GM23338 (cell line): ENCODE data around the gene FGGY. TPM values are rescaled to one million over a fixed set of nuclear protein-coding genes. Genes with fewer than 3 reads are reported as not detected.

Experiments
- ATAC-seq: fragments of 200-7000 bp; cut with Tn5 transposase; 3 replicates; pipeline ENCODE4 v1.9.1; 2020
- DNase-seq: peaks from one replicate; pipeline ENCODE4 v3.0.0-alpha.2; 2015; ENCODE audit warnings: low spot score
- H2AFZ ChIP-seq: fragments of 200-600 bp; sonication (generic); 2 replicates; pipeline ENCODE4 v1.8.0; 2016; ENCODE audit warnings: antibody characterized with exemption, mild to moderate bottlenecking, moderate library complexity
- H3F3A ChIP-seq: fragments of 200-600 bp; sonication (generic); replicated peaks from 2 replicates; pipeline ENCODE4 v1.8.0; 2017; ENCODE audit warnings: antibody characterized with exemption, mixed run types, low read depth
- H3K27ac ChIP-seq: fragments of 200-600 bp; sonication (generic); 2 replicates; pipeline ENCODE4 v1.6.1; 2016; ENCODE audit warnings: low read depth
- H3K27me3 ChIP-seq: fragments of 200-600 bp; sonication (generic); 2 replicates; pipeline ENCODE4 v1.8.0; 2016; ENCODE audit warnings: mild to moderate bottlenecking, mixed run types, moderate library complexity; ENCODE audit not compliant: insufficient read depth
- H3K36me3 ChIP-seq: fragments of 200-600 bp; sonication (generic); 2 replicates; pipeline ENCODE4 v1.8.0; 2016; ENCODE audit warnings: mild to moderate bottlenecking; ENCODE audit not compliant: insufficient read depth
- H3K4me1 ChIP-seq: fragments of 200-600 bp; sonication (generic); 2 replicates; pipeline ENCODE4 v1.8.0; 2016; ENCODE audit warnings: mild to moderate bottlenecking, moderate library complexity; ENCODE audit not compliant: insufficient read depth
- H3K4me2 ChIP-seq: fragments of 200-600 bp; sonication (generic); 2 replicates; pipeline ENCODE4 v1.7.1; 2017; ENCODE audit warnings: mixed run types
- H3K4me3 ChIP-seq: fragments of 200-600 bp; sonication (generic); 2 replicates; pipeline ENCODE4 v1.6.1; 2016; ENCODE audit warnings: mixed run types
- H3K79me2 ChIP-seq: fragments of 200-600 bp; sonication (generic); replicated peaks from 2 replicates; pipeline ENCODE4 v1.8.0; 2017; ENCODE audit warnings: mild to moderate bottlenecking; ENCODE audit not compliant: insufficient read depth
- H3K9me2 ChIP-seq: fragments of 200-600 bp; sonication (generic); 2 replicates; pipeline ENCODE4 v1.8.0; 2017; ENCODE audit not compliant: insufficient read depth
- H4K20me1 ChIP-seq: fragments of 200-600 bp; sonication (generic); replicated peaks from 2 replicates; pipeline ENCODE4 v1.8.0; 2017; ENCODE audit warnings: mild to moderate bottlenecking; ENCODE audit not compliant: insufficient read depth
- H3K27ac Mint-ChIP-seq: 2 replicates; pipeline ENCODE4 v1.8.0; 2020; ENCODE audit warnings: inconsistent platforms, mild to moderate bottlenecking, moderate library complexity, mixed read lengths
- H3K27me3 Mint-ChIP-seq: 3 replicates; pipeline ENCODE4 v1.8.0; 2022; ENCODE audit warnings: low read depth, mild to moderate bottlenecking, moderate library complexity, mixed read lengths, inconsistent platforms; ENCODE audit not compliant: insufficient read depth, poor library complexity
- H3K36me3 Mint-ChIP-seq: 3 replicates; pipeline ENCODE4 v1.8.0; 2021; ENCODE audit warnings: low read depth, mild to moderate bottlenecking, inconsistent platforms, moderate library complexity, mixed read lengths
- H3K4me1 Mint-ChIP-seq: 3 replicates; pipeline ENCODE4 v1.8.0; 2020; ENCODE audit warnings: mild to moderate bottlenecking, inconsistent platforms, mixed read lengths
- H3K4me3 Mint-ChIP-seq: 3 replicates; pipeline ENCODE4 v1.8.0; 2021; ENCODE audit warnings: moderate library complexity, mild to moderate bottlenecking, inconsistent platforms, mixed read lengths
- H3K9me3 Mint-ChIP-seq: 3 replicates; pipeline ENCODE4 v1.8.0; 2020; ENCODE audit warnings: moderate library complexity, mild to moderate bottlenecking, inconsistent platforms, mixed read lengths
- CREB1 ChIP-seq: fragments of 250-450 bp; sonication (Bioruptor Pico); IDR thresholded peaks from 2 replicates; pipeline ENCODE4 v1.5.0; 2020; ENCODE audit warnings: low read depth, mild to moderate bottlenecking, moderate library complexity
- EZH2 ChIP-seq: fragments of 200-600 bp; sonication (generic); IDR thresholded peaks from one replicate; pipeline ENCODE4 v1.8.0; 2017; ENCODE audit warnings: antibody characterized with exemption, mild to moderate bottlenecking, low read depth; ENCODE audit not compliant: unreplicated experiment
- EZH2phosphoT487 ChIP-seq: fragments of 200-600 bp; sonication (generic); IDR thresholded peaks from one replicate; pipeline ENCODE4 v1.8.1; 2018; ENCODE audit warnings: antibody characterized with exemption; ENCODE audit not compliant: unreplicated experiment
- JUNB ChIP-seq: IDR thresholded peaks from one replicate; pipeline ENCODE4 v1.6.1; 2016; ENCODE audit warnings: antibody characterized with exemption; ENCODE audit not compliant: unreplicated experiment
- NANOG ChIP-seq: IDR thresholded peaks from 2 replicates; pipeline ENCODE4 v1.6.1; 2016; ENCODE audit warnings: antibody characterized with exemption, borderline replicate concordance
- POLR2AphosphoS5 ChIP-seq: IDR thresholded peaks from 2 replicates; pipeline ENCODE4 v1.6.1; 2016; ENCODE audit warnings: antibody characterized with exemption, low read depth
- STAT1 ChIP-seq: IDR thresholded peaks from one replicate; pipeline ENCODE4 v1.6.1; 2016; ENCODE audit warnings: antibody characterized with exemption; ENCODE audit not compliant: unreplicated experiment
- ZNF114 ChIP-seq: fragments of 250-450 bp; sonication (Bioruptor Pico); IDR thresholded peaks from 2 replicates; pipeline ENCODE4 v1.5.0; 2020; ENCODE audit warnings: mild to moderate bottlenecking, moderate library complexity
- ZNF331 ChIP-seq: fragments of 250-450 bp; sonication (Bioruptor Pico); IDR thresholded peaks from 2 replicates; pipeline ENCODE4 v1.5.0; 2020; ENCODE audit warnings: low read depth, mild to moderate bottlenecking, moderate library complexity
- polyA plus RNA-seq: library from polyadenylated mRNA; unstranded; fragments of >200 nt; fragmentation: Nextera tagmentation; extraction: Ambion mirVana; gene quantifications from 2 replicates; pipeline ENCODE4 v1.2.1, GENCODE V29; 2016
- total RNA-seq: library from RNA; depleted of rRNA; stranded (reverse); fragments of >200 nt; shearing (Covaris generic); gene quantifications from 2 replicates; pipeline ENCODE4 v1.2.3, GENCODE V29; 2014
- TF ChIP-seq, protein P1 (sequence below): IDR thresholded peaks from 2 replicates; pipeline ENCODE4 v1.6.1; 2016; ENCODE audit warnings: antibody characterized with exemption
- TF ChIP-seq, protein P2 (sequence below), 2 experiments: fragments of 200-600 bp in 1 of 2; sonication (generic) in 1 of 2; conservative IDR thresholded peaks; 2 replicates each; pipeline versions ENCODE4 v1.5.1 to v1.6.1; 2016 to 2017; ENCODE audit warnings: antibody characterized with exemption in 2 of 2, low read depth in 2 of 2, mild to moderate bottlenecking in 2 of 2, moderate library complexity in 1 of 2
- TF ChIP-seq, protein P3 (sequence below): IDR thresholded peaks from one replicate; pipeline ENCODE4 v1.6.1; 2018; ENCODE audit warnings: antibody characterized with exemption; ENCODE audit not compliant: unreplicated experiment
- TF ChIP-seq, protein P4 (sequence below): fragments of 250-450 bp; sonication (Bioruptor Pico); IDR thresholded peaks from 2 replicates; pipeline ENCODE4 v1.5.0; 2020; ENCODE audit warnings: mild to moderate bottlenecking, moderate library complexity

The FGGY gene
- total and polyA plus RNA-seq, 2 experiments from 2014 or later: 10.9 to 21.4 TPM

DNA sequence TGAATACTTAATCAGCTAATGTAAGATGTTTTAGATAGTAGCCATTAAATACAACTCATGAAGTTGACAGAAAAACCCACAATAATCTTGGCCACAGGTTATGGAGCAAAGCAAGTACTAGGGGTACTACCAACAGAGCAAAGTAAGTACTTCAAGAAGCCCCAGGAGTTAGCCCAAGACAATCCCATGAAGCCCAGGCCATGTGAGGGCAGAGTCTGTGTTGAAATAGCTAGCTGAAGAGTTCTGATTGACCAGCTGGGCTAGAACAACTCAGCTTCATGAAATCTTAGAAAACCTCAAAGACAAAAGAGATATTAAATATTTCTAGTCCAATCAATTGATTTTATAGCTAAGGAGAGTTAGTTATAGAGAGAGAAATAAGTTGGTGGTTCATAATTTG, 304.9 kb downstream of the FGGY start:
- Histone ChIP-seq H2AFZ (no peak overlapping the region), H3F3A (no peaks in the 10 kb centered on the region), H3K4me1 (0 out of 2 replicates have a peak, but pooled peaks cover 7% of the 10 kb centered on the region), H3K79me2 (no peaks in the 10 kb centered on the region), H3K9me2 (peaks cover 8% of the 10 kb centered on the region; the same call in 1 of the 2 replicates), H3K27ac (no peak overlapping the region), H3K4me2 (no peak overlapping the region), H3K4me3 (no peak overlapping the region), H3K27me3 (no peaks in the 10 kb centered on the region), H4K20me1 (no peaks in the 10 kb centered on the region), H3K36me3 (no peaks in the 10 kb centered on the region)
- Mint-ChIP-seq H3K27me3 (no peaks in the 10 kb centered on the region), H3K36me3 (no peaks in the 10 kb centered on the region), H3K9me3 (no peaks in the 10 kb centered on the region), H3K4me3 (no peak overlapping the region), H3K4me1 (peaks cover 10% of the 10 kb centered on the region), H3K27ac (no peak overlapping the region)
- DNase-seq: no peak
- ATAC-seq: no peak
- TF ChIP-seq JUNB: no peak
- TF ChIP-seq NANOG: no peak
- no peak for TF ChIP-seq STAT1
- TF ChIP-seq, protein P1, sequence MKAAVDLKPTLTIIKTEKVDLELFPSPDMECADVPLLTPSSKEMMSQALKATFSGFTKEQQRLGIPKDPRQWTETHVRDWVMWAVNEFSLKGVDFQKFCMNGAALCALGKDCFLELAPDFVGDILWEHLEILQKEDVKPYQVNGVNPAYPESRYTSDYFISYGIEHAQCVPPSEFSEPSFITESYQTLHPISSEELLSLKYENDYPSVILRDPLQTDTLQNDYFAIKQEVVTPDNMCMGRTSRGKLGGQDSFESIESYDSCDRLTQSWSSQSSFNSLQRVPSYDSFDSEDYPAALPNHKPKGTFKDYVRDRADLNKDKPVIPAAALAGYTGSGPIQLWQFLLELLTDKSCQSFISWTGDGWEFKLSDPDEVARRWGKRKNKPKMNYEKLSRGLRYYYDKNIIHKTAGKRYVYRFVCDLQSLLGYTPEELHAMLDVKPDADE: no peak
- TF ChIP-seq POLR2AphosphoS5: no peak
- TF ChIP-seq EZH2: no peak
- no peak for TF ChIP-seq EZH2phosphoT487
- TF ChIP-seq, protein P2, sequence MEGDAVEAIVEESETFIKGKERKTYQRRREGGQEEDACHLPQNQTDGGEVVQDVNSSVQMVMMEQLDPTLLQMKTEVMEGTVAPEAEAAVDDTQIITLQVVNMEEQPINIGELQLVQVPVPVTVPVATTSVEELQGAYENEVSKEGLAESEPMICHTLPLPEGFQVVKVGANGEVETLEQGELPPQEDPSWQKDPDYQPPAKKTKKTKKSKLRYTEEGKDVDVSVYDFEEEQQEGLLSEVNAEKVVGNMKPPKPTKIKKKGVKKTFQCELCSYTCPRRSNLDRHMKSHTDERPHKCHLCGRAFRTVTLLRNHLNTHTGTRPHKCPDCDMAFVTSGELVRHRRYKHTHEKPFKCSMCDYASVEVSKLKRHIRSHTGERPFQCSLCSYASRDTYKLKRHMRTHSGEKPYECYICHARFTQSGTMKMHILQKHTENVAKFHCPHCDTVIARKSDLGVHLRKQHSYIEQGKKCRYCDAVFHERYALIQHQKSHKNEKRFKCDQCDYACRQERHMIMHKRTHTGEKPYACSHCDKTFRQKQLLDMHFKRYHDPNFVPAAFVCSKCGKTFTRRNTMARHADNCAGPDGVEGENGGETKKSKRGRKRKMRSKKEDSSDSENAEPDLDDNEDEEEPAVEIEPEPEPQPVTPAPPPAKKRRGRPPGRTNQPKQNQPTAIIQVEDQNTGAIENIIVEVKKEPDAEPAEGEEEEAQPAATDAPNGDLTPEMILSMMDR (conservative IDR thresholded peaks at IDR 0.05; ENCODE audit: low read depth in 2 of 2): no peak
- TF ChIP-seq ZNF114 (CRISPR knock-in tag): no peak
- TF ChIP-seq, protein P3, sequence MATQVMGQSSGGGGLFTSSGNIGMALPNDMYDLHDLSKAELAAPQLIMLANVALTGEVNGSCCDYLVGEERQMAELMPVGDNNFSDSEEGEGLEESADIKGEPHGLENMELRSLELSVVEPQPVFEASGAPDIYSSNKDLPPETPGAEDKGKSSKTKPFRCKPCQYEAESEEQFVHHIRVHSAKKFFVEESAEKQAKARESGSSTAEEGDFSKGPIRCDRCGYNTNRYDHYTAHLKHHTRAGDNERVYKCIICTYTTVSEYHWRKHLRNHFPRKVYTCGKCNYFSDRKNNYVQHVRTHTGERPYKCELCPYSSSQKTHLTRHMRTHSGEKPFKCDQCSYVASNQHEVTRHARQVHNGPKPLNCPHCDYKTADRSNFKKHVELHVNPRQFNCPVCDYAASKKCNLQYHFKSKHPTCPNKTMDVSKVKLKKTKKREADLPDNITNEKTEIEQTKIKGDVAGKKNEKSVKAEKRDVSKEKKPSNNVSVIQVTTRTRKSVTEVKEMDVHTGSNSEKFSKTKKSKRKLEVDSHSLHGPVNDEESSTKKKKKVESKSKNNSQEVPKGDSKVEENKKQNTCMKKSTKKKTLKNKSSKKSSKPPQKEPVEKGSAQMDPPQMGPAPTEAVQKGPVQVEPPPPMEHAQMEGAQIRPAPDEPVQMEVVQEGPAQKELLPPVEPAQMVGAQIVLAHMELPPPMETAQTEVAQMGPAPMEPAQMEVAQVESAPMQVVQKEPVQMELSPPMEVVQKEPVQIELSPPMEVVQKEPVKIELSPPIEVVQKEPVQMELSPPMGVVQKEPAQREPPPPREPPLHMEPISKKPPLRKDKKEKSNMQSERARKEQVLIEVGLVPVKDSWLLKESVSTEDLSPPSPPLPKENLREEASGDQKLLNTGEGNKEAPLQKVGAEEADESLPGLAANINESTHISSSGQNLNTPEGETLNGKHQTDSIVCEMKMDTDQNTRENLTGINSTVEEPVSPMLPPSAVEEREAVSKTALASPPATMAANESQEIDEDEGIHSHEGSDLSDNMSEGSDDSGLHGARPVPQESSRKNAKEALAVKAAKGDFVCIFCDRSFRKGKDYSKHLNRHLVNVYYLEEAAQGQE: no peak
- TF ChIP-seq ZNF331: no peak
- TF ChIP-seq, protein P4, sequence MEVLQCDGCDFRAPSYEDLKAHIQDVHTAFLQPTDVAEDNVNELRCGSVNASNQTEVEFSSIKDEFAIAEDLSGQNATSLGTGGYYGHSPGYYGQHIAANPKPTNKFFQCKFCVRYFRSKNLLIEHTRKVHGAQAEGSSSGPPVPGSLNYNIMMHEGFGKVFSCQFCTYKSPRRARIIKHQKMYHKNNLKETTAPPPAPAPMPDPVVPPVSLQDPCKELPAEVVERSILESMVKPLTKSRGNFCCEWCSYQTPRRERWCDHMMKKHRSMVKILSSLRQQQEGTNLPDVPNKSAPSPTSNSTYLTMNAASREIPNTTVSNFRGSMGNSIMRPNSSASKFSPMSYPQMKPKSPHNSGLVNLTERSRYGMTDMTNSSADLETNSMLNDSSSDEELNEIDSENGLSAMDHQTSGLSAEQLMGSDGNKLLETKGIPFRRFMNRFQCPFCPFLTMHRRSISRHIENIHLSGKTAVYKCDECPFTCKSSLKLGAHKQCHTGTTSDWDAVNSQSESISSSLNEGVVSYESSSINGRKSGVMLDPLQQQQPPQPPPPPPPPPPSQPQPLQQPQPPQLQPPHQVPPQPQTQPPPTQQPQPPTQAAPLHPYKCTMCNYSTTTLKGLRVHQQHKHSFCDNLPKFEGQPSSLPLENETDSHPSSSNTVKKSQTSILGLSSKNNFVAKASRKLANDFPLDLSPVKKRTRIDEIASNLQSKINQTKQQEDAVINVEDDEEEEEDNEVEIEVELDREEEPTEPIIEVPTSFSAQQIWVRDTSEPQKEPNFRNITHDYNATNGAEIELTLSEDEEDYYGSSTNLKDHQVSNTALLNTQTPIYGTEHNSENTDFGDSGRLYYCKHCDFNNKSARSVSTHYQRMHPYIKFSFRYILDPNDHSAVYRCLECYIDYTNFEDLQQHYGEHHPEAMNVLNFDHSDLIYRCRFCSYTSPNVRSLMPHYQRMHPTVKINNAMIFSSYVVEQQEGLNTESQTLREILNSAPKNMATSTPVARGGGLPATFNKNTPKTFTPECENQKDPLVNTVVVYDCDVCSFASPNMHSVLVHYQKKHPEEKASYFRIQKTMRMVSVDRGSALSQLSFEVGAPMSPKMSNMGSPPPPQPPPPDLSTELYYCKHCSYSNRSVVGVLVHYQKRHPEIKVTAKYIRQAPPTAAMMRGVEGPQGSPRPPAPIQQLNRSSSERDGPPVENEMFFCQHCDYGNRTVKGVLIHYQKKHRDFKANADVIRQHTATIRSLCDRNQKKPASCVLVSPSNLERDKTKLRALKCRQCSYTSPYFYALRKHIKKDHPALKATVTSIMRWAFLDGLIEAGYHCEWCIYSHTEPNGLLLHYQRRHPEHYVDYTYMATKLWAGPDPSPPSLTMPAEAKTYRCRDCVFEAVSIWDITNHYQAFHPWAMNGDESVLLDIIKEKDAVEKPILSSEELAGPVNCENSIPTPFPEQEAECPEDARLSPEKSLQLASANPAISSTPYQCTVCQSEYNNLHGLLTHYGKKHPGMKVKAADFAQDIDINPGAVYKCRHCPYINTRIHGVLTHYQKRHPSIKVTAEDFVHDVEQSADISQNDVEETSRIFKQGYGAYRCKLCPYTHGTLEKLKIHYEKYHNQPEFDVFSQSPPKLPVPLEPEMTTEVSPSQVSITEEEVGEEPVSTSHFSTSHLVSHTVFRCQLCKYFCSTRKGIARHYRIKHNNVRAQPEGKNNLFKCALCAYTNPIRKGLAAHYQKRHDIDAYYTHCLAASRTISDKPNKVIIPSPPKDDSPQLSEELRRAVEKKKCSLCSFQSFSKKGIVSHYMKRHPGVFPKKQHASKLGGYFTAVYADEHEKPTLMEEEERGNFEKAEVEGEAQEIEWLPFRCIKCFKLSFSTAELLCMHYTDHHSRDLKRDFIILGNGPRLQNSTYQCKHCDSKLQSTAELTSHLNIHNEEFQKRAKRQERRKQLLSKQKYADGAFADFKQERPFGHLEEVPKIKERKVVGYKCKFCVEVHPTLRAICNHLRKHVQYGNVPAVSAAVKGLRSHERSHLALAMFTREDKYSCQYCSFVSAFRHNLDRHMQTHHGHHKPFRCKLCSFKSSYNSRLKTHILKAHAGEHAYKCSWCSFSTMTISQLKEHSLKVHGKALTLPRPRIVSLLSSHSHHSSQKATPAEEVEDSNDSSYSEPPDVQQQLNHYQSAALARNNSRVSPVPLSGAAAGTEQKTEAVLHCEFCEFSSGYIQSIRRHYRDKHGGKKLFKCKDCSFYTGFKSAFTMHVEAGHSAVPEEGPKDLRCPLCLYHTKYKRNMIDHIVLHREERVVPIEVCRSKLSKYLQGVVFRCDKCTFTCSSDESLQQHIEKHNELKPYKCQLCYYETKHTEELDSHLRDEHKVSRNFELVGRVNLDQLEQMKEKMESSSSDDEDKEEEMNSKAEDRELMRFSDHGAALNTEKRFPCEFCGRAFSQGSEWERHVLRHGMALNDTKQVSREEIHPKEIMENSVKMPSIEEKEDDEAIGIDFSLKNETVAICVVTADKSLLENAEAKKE (CRISPR knock-in tag): no peak
- no peak for TF ChIP-seq CREB1 (CRISPR knock-in tag)
